ENCODE results near the gene DHX35. TPM values are rescaled to one million over a fixed set of nuclear protein-coding genes. Genes with fewer than 3 reads are reported as not detected.

DHX35 gene
- total and polyA plus RNA-seq, 2 experiments from 2014 or later, result 4.5 to 10.7 TPM

GRCh38 chr20:38950254-38950653 lies 11.9 kb upstream of the DHX35 start:
- no peak for DNase-seq
- in situ Hi-C loops (cut with MboI), result no loop called here
- Histone ChIP-seq H3K27ac (no peak overlapping the region), H3K27me3 (replicated peaks; ENCODE audit: insufficient read depth) (no peaks in the 10 kb centered on the region), H3K4me3 (no peak overlapping the region), H3K4me1 (ENCODE audit: insufficient read depth) (no peaks in the 10 kb centered on the region), H3K4me2 (ENCODE audit: unreplicated experiment) (no peak overlapping the region), H3K9me3 (ENCODE audit: low read depth) (no peaks in the 10 kb centered on the region), H3K79me2 (ENCODE audit: insufficient read depth) (no peaks in the 10 kb centered on the region), H3F3A (ENCODE audit: insufficient read depth) (no peaks in the 10 kb centered on the region), H3K9ac (no peak overlapping the region), H2AFZ (no peak overlapping the region), H3K36me3 (ENCODE audit: low read depth) (no peaks in the 10 kb centered on the region), H4K20me1 (ENCODE audit: insufficient read depth) (no peaks in the 10 kb centered on the region), H3K9me2 (ENCODE audit: insufficient read depth) (no peaks in the 10 kb centered on the region)
- WGBS, 2 experiments (ENCODE audit: low coverage in 1 of 2, low lambda C conversion rate in 2 of 2, missing lambda C conversion rate in 2 of 2), result 98 to 100% methylated on average over 2 of the region's 2 CpGs
- TF ChIP-seq EZH2 (IDR thresholded peaks at IDR 0.05; ENCODE audit: insufficient read depth, poor library complexity, severe bottlenecking), result no peak
- no peak for TF ChIP-seq EZH2phosphoT487 (IDR thresholded peaks at IDR 0.05; ENCODE audit: insufficient read depth, low read depth)

- H3K4me2 ChIP-seq (ENCODE audit: unreplicated experiment), result no peak overlapping the region
- H3K27me3 ChIP-seq (replicated peaks; ENCODE audit: insufficient read depth), result no peaks in the 10 kb centered on the region
- no peaks in the 10 kb centered on the region for H3K9me2 ChIP-seq (ENCODE audit: insufficient read depth)
- in situ Hi-C loops (cut with MboI), result no loop called here
- DNase-seq, result no peak
- H3K27ac ChIP-seq, result no peak overlapping the region
- no peaks in the 10 kb centered on the region for H3K4me1 ChIP-seq (ENCODE audit: insufficient read depth)
- no peak overlapping the region for H3K4me3 ChIP-seq
- no peak for TF ChIP-seq EZH2 (IDR thresholded peaks at IDR 0.05; ENCODE audit: insufficient read depth, poor library complexity, severe bottlenecking)
- no peak for TF ChIP-seq EZH2phosphoT487 (IDR thresholded peaks at IDR 0.05; ENCODE audit: insufficient read depth, low read depth)
- H4K20me1 ChIP-seq (ENCODE audit: insufficient read depth), result no peaks in the 10 kb centered on the region
- no peaks in the 10 kb centered on the region for H3K79me2 ChIP-seq (ENCODE audit: insufficient read depth)
- H3K9me3 ChIP-seq (ENCODE audit: low read depth), result no peaks in the 10 kb centered on the region
- WGBS, 2 experiments (ENCODE audit: low coverage in 1 of 2, low lambda C conversion rate in 2 of 2, missing lambda C conversion rate in 2 of 2), result 96 to 99% methylated on average over 9 of the region's 9 CpGs
- no peak overlapping the region for H3K9ac ChIP-seq
- no peaks in the 10 kb centered on the region for H3F3A ChIP-seq (ENCODE audit: insufficient read depth)
- no peaks in the 10 kb centered on the region for H3K36me3 ChIP-seq (ENCODE audit: low read depth)
- no peak overlapping the region for H2AFZ ChIP-seq
These were observed 10.5 kb upstream of the DHX35 start for GRCh38 chr20:38951611-38952010.

GRCh38 chr20:38952153-38952552 lies 10.0 kb upstream of the DHX35 start:
- in situ Hi-C loops (cut with MboI), result no loop called here

GRCh38 chr20:38953630-38954340 lies 8.4 kb upstream of the DHX35 start:
- no peaks in the 10 kb centered on the region for H3K79me2 ChIP-seq (ENCODE audit: insufficient read depth)
- no peak for DNase-seq
- no peak overlapping the region for H3K9ac ChIP-seq
- in situ Hi-C loops (cut with MboI), result no loop called here
- no peak for TF ChIP-seq EZH2 (IDR thresholded peaks at IDR 0.05; ENCODE audit: insufficient read depth, poor library complexity, severe bottlenecking)
- no peaks in the 10 kb centered on the region for H3K9me3 ChIP-seq (ENCODE audit: low read depth)
- H3K36me3 ChIP-seq (ENCODE audit: low read depth), result no peaks in the 10 kb centered on the region
- no peaks in the 10 kb centered on the region for H3K4me1 ChIP-seq (ENCODE audit: insufficient read depth)
- no peaks in the 10 kb centered on the region for H3K9me2 ChIP-seq (ENCODE audit: insufficient read depth)
- H4K20me1 ChIP-seq (ENCODE audit: insufficient read depth), result no peaks in the 10 kb centered on the region
- no peak overlapping the region for H3K4me3 ChIP-seq
- WGBS, 2 experiments (ENCODE audit: low coverage in 1 of 2, low lambda C conversion rate in 2 of 2, missing lambda C conversion rate in 2 of 2), result 93 to 95% methylated on average over 8 of the region's 8 CpGs
- H2AFZ ChIP-seq, result no peak overlapping the region
- H3K4me2 ChIP-seq (ENCODE audit: unreplicated experiment), result no peak overlapping the region
- no peaks in the 10 kb centered on the region for H3F3A ChIP-seq (ENCODE audit: insufficient read depth)
- no peaks in the 10 kb centered on the region for H3K27me3 ChIP-seq (replicated peaks; ENCODE audit: insufficient read depth)
- no peak overlapping the region for H3K27ac ChIP-seq

More at GRCh38 chr20:38952153-38952552, 10.0 kb upstream of the DHX35 start:
- Histone ChIP-seq H3K9ac (no peak overlapping the region), H3K27ac (no peak overlapping the region), H3F3A (ENCODE audit: insufficient read depth) (no peaks in the 10 kb centered on the region), H3K4me1 (ENCODE audit: insufficient read depth) (no peaks in the 10 kb centered on the region), H3K4me3 (no peak overlapping the region), H2AFZ (no peak overlapping the region), H3K36me3 (ENCODE audit: low read depth) (no peaks in the 10 kb centered on the region), H4K20me1 (ENCODE audit: insufficient read depth) (no peaks in the 10 kb centered on the region), H3K79me2 (ENCODE audit: insufficient read depth) (no peaks in the 10 kb centered on the region), H3K4me2 (ENCODE audit: unreplicated experiment) (no peak overlapping the region), H3K9me2 (ENCODE audit: insufficient read depth) (no peaks in the 10 kb centered on the region), H3K27me3 (replicated peaks; ENCODE audit: insufficient read depth) (no peaks in the 10 kb centered on the region), H3K9me3 (ENCODE audit: low read depth) (no peaks in the 10 kb centered on the region)
- WGBS, 2 experiments (ENCODE audit: low coverage in 1 of 2, low lambda C conversion rate in 2 of 2, missing lambda C conversion rate in 2 of 2), result 96 to 98% methylated on average over 6 of the region's 6 CpGs
- TF ChIP-seq EZH2phosphoT487 (IDR thresholded peaks at IDR 0.05; ENCODE audit: insufficient read depth, low read depth) (no peak), EZH2 (IDR thresholded peaks at IDR 0.05; ENCODE audit: insufficient read depth, poor library complexity, severe bottlenecking) (no peak)
- DNase-seq, result no peak

All from GM23248 (cell line).